K562 (cell line): ENCODE measurements around the gene GFRA3. TPM values are rescaled to one million over a fixed set of nuclear protein-coding genes. Genes with fewer than 3 reads are reported as not detected.
A peak's percentile ranks its signal among the peaks of the same experiment; 100 is the strongest.
"Not testable (repeated sequence)": the region's sequence is repeated elsewhere in the genome, so short reads cannot be mapped to it uniquely, and the experiment has no call there.

ENCODE experiments used
- ATAC-seq: fragments of 200-7000 bp; cut with Tn5 transposase; 3 replicates; pipeline ENCODE4 v1.9.1; 2020; ENCODE audit warnings: moderate library complexity
- BruUV-seq: library from RNA; stranded (reverse); fragments of 400-500 nt; replicated peaks from 2 replicates; lab custom pipeline; 2021; lab: Mats Ljungman, UMichigan
- CTCF ChIA-PET: fragments of 300-600 bp; formaldehyde crosslinking; extraction: SDS; loops from one replicate; lab custom pipeline; 2021; ENCODE audit warnings: low intra/inter-chr PET ratio; lab: Yijun Ruan, JAX
- POLR2A ChIA-PET: fragments of 300-600, 350-650 bp; sonication (Branson Sonifier 250); formaldehyde crosslinking; extraction: SDS; loops from one replicate; lab custom pipeline; 2021; ENCODE audit warnings: antibody characterized with exemption, inconsistent platforms; lab: Yijun Ruan, JAX
- DNase-seq, 4 experiments: peaks; one replicate each; pipeline versions ENCODE4 v3.0.0 to v3.0.0-alpha.2; 2011 to 2018; ENCODE audit warnings: low spot score in 3 of 4, mixed read lengths in 3 of 4; ENCODE audit errors: extremely low read depth in 1 of 4
- FAIRE-seq: peaks from 2 replicates; lab custom pipeline; 2011; peaks lifted over from hg19 to GRCh38; lab: Jason Lieb, UNC
- H2AFZ ChIP-seq: 2 replicates; pipeline ENCODE4 v1.6.0; 2011; ENCODE audit warnings: low read depth, low read length, control low read depth, inconsistent platforms
- H3K27ac ChIP-seq: fragments of 200-600 bp; 3 replicates; pipeline ENCODE4 v1.8.0; 2011; ENCODE audit warnings: low read depth, mild to moderate bottlenecking, control low read depth, inconsistent platforms, low read length, moderate library complexity, mixed read lengths; ENCODE audit errors: extremely low read depth
- H3K27me3 ChIP-seq, 2 experiments: fragments of 300-600 bp in 1 of 2; 2 replicates in 1 of 2; 3 replicates in 1 of 2; pipeline versions ENCODE4 v1.6.0 to v1.8.0; 2011; ENCODE audit warnings: inconsistent platforms in 2 of 2, low read length in 2 of 2, mild to moderate bottlenecking in 1 of 2, mixed read lengths in 1 of 2, moderate library complexity in 1 of 2; ENCODE audit not compliant: control insufficient read depth in 2 of 2, insufficient read depth in 2 of 2
- H3K36me3 ChIP-seq: fragments of 300-600 bp; 3 replicates; pipeline ENCODE4 v1.8.0; 2011; ENCODE audit warnings: mild to moderate bottlenecking, low read length, inconsistent platforms; ENCODE audit not compliant: control insufficient read depth, insufficient read depth
- H3K4me1 ChIP-seq, 2 experiments: fragments of 200-600 bp in 1 of 2; replicated peaks in 1 of 2; 2 replicates in 1 of 2; 3 replicates in 1 of 2; pipeline versions ENCODE4 v1.5.1 to v1.8.0; 2011; ENCODE audit warnings: inconsistent platforms in 2 of 2, low read length in 2 of 2, mild to moderate bottlenecking in 1 of 2, mixed read lengths in 1 of 2, moderate library complexity in 1 of 2; ENCODE audit not compliant: control insufficient read depth in 2 of 2, insufficient read depth in 2 of 2
- H3K4me2 ChIP-seq: 2 replicates; pipeline ENCODE4 v1.6.1; 2011; ENCODE audit warnings: low read length, control low read depth, inconsistent platforms, mixed read lengths; ENCODE audit not compliant: insufficient read depth
- H3K4me3 ChIP-seq: fragments of 200-600 bp; sonication (generic), shearing (Covaris generic); 2 replicates; pipeline ENCODE4 v1.5.1; 2016; ENCODE audit warnings: control low read depth, inconsistent platforms
- H3K79me2 ChIP-seq: fragments of 200-600 bp; 3 replicates; pipeline ENCODE4 v1.8.0; 2011; ENCODE audit warnings: low read length, inconsistent platforms; ENCODE audit not compliant: control insufficient read depth, insufficient read depth
- H3K9ac ChIP-seq, 2 experiments: 2 replicates each; pipeline versions ENCODE4 v1.6.0 to v1.6.1; 2011; ENCODE audit warnings: low read depth in 2 of 2, low read length in 2 of 2, control low read depth in 1 of 2, inconsistent platforms in 1 of 2, mild to moderate bottlenecking in 1 of 2, mixed read lengths in 1 of 2; ENCODE audit not compliant: insufficient read depth in 1 of 2
- H3K9me1 ChIP-seq: one replicate; pipeline ENCODE4 v1.6.0; 2011; ENCODE audit warnings: inconsistent platforms, mild to moderate bottlenecking, low read length, moderate library complexity; ENCODE audit not compliant: control insufficient read depth, insufficient read depth
- H3K9me3 ChIP-seq: replicated peaks from 2 replicates; pipeline ENCODE4 v1.5.1; 2011; ENCODE audit warnings: low read depth, low read length, inconsistent platforms; ENCODE audit not compliant: control insufficient read depth, insufficient read depth
- H4K20me1 ChIP-seq: replicated peaks from 2 replicates; pipeline ENCODE4 v1.6.1; 2011; ENCODE audit warnings: low read length, inconsistent platforms, mixed read lengths; ENCODE audit not compliant: control insufficient read depth, insufficient read depth
- EZH2 ChIP-seq: IDR thresholded peaks from 2 replicates; pipeline ENCODE4 v1.6.1; 2012; ENCODE audit warnings: low read depth, mild to moderate bottlenecking, inconsistent platforms, low read length, borderline replicate concordance
- FOXK2 ChIP-seq, 2 experiments: fragments of 450-650 bp; IDR thresholded peaks in 1 of 2; conservative IDR thresholded peaks in 1 of 2; 2 replicates each; pipeline ENCODE4 v1.6.1; 2016; ENCODE audit warnings: low read depth in 2 of 2, mild to moderate bottlenecking in 1 of 2
- KLF6 ChIP-seq: fragments of 250-450 bp; sonication (Bioruptor Pico); IDR thresholded peaks from 2 replicates; pipeline ENCODE4 v1.4.0; 2020; ENCODE audit warnings: mild to moderate bottlenecking, moderate library complexity, borderline replicate concordance
- MYNN ChIP-seq, 2 experiments: sonication (generic); formaldehyde crosslinking in 1 of 2; IDR thresholded peaks; 2 replicates each; pipeline versions ENCODE4 v1.5.0 to v1.6.1; 2016 to 2020; ENCODE audit warnings: antibody characterized with exemption in 1 of 2, missing genetic modification reagents in 1 of 2
- NELFE ChIP-seq: IDR thresholded peaks from 2 replicates; pipeline ENCODE4 v1.6.1; 2011; ENCODE audit warnings: mild to moderate bottlenecking; ENCODE audit not compliant: insufficient read depth, insufficient read length
- PATZ1 ChIP-seq: fragments of 250-450 bp; sonication (Bioruptor Pico); IDR thresholded peaks from 2 replicates; pipeline ENCODE4 v1.5.0; 2020; ENCODE audit warnings: mild to moderate bottlenecking, borderline replicate concordance
- THRAP3 ChIP-seq: fragments of 450-650 bp; IDR thresholded peaks from 2 replicates; pipeline ENCODE4 v1.6.1; 2016; ENCODE audit warnings: mild to moderate bottlenecking, inconsistent platforms, borderline replicate concordance
- ZBTB8A ChIP-seq: fragments of 450-650 bp; IDR thresholded peaks from 2 replicates; pipeline ENCODE4 v1.6.1; 2018; ENCODE audit warnings: mild to moderate bottlenecking, moderate library complexity; ENCODE audit not compliant: partially characterized antibody
- ZNF146 ChIP-seq: IDR thresholded peaks from one replicate; pipeline ENCODE4 v1.6.1; 2018; ENCODE audit warnings: missing compliant biosample characterization; ENCODE audit not compliant: unreplicated experiment
- WGBS: fragments of 100-300 bp; shearing (Covaris generic); methylation state at CpG from one replicate; pipeline ENCODE4 v1.1.6; 2016; ENCODE audit warnings: low coverage, mixed read lengths; ENCODE audit not compliant: insufficient coverage; ENCODE audit errors: missing lambda C conversion rate; 5-methylcytosine and 5-hydroxymethylcytosine counted together
- in situ Hi-C: fragments of 300-500 bp; cut with MboI; formaldehyde crosslinking; loops from 4 replicates; pipeline ENCODE4 v1.15.0; 2018; ENCODE audit warnings: inconsistent platforms, mixed read lengths
- intact Hi-C: fragments of 100-400 bp; cut with micrococcal nuclease; formaldehyde crosslinking; loops from 2 replicates; pipeline ENCODE4 v1.14.2; 2022
- polyA plus RNA-seq, 8 experiments: library from polyadenylated mRNA; depleted of rRNA in 4 of 8; stranded (reverse) in 5 of 8; unstranded in 3 of 8; fragments of >200 nt; fragmentation: Nextera tagmentation in 2 of 8; fragmentation: Illumina TruSeq in 1 of 8; extraction: Ambion mirVana in 2 of 8; extraction: Trizol in 1 of 8; gene quantifications; 2 replicates each; pipeline versions ENCODE4 v1.2.1 to v1.2.3, GENCODE V29; 2011 to 2014; ENCODE audit warnings: inconsistent platforms in 1 of 8, missing spikeins in 1 of 8
- total RNA-seq, 7 experiments: library from RNA; depleted of rRNA in 6 of 7; stranded (reverse); fragments of >200 nt in 6 of 7; fragmentation: Illumina TruSeq in 2 of 7; extraction: Trizol in 2 of 7; gene quantifications; 2 replicates each; pipeline versions ENCODE4 v1.2.1 to v1.2.3, GENCODE V29; 2011 to 2021; ENCODE audit warnings: low replicate concordance in 1 of 7

The GFRA3 gene
- total and polyA plus RNA-seq, 9 of the 15 experiments (the other 6 are each of a cell fraction or from before 2014, with no cell fraction given) = 0.05 to 0.09 (median 0.08) TPM; not detected in 6

- no peaks in the 10 kb centered on the region for H3K9me1 ChIP-seq
- no peak overlapping the region for H2AFZ ChIP-seq
- no peaks in the 10 kb centered on the region for H3K79me2 ChIP-seq
- H4K20me1 ChIP-seq = no peaks in the 10 kb centered on the region
- ATAC-seq (peak; percentile 19; the same call in 1 of the 3 replicates), FAIRE-seq (no peak), DNase-seq (no peak)
- no TSS peak for BruUV-seq
- ChIA-PET POLR2A (interaction anchor here (0.6 to 1.5 kb wide), 3 partner anchors 11 to 87 kb away, joined by 3 to 4 read pairs (median 3); no protein-coding TSS in a partner anchor), CTCF (no interaction called here)
- H3K9me3 ChIP-seq = no peaks in the 10 kb centered on the region
- intact Hi-C loops = no loop called here
- in situ Hi-C loops = no loop called here
- TF ChIP-seq MYNN (IDR thresholded peaks at IDR 0.05) (no peak), MYNN (CRISPR knock-in tag; IDR thresholded peaks at IDR 0.05) (no peak), ZNF146 (CRISPR knock-in tag) (no peak), KLF6 (no peak), EZH2 (no peak), ZBTB8A (no peak), FOXK2 (conservative IDR thresholded peaks at IDR 0.05 in 1 of 2, IDR thresholded peaks at IDR 0.05 in 1 of 2; ENCODE audit: low read depth in 2 of 2) (no peak), PATZ1 (no peak), NELFE (no peak), THRAP3 (no peak)
- WGBS = 7% methylated on average over 3 of the region's 3 CpGs
- no peak overlapping the region for H3K4me2 ChIP-seq
- H3K4me3 ChIP-seq = no peak overlapping the region
- H3K36me3 ChIP-seq = no peaks in the 10 kb centered on the region
- H3K4me1 ChIP-seq = peaks cover 0 to 6% of the 10 kb centered on the region in 2 experiments; a peak in 2 of 5 replicates
- H3K27ac ChIP-seq = no peak overlapping the region
- peaks cover 8 to 28% of the 10 kb centered on the region in 2 experiments; a peak in 4 of 5 replicates for H3K27me3 ChIP-seq
- no peak overlapping the region for H3K9ac ChIP-seq
Observed at GRCh38 chr5:138252944-138253343, 21.5 kb downstream of the GFRA3 start.

GRCh38 chr5:138247800-138248199, 26.6 kb downstream of the GFRA3 start:
- BruUV-seq, ATAC-seq, H4K20me1 ChIP-seq, H3K36me3 ChIP-seq, H3K9ac ChIP-seq, FAIRE-seq, H3K4me1 ChIP-seq, H3K27ac ChIP-seq, POLR2A ChIA-PET, H3K4me2 ChIP-seq, H3K79me2 ChIP-seq, H3K4me3 ChIP-seq, CTCF ChIA-PET, in situ Hi-C loops, H3K9me1 ChIP-seq, H2AFZ ChIP-seq, H3K9me3 ChIP-seq, H3K27me3 ChIP-seq, DNase-seq, intact Hi-C loops: not testable (repeated sequence)
- 31% methylated on average over 2 of the region's 2 CpGs for WGBS
